ENCODE results near the gene PPP2R5B. TPM values are rescaled to one million over a fixed set of nuclear protein-coding genes. Genes with fewer than 3 reads are reported as not detected.

Gene PPP2R5B
- total RNA-seq, 1 donor from 2014 or later, result 16.9 TPM

- Histone ChIP-seq H3K27me3 (no peaks in the 10 kb centered on the region), H3K4me3 (peak overlapping the region; percentile 83 to 86), H3K27ac (peak overlapping the region; percentile 84), H3K9me3 (no peaks in the 10 kb centered on the region), H3K4me1 (peaks cover 66% of the 10 kb centered on the region), H3K36me3 (peaks cover 0 to 14% of the 10 kb centered on the region in 2 donors)
- no peak for DNase-seq (ENCODE audit: extremely low spot score in 2 of 2)
- TF ChIP-seq POLR2AphosphoS5 (IDR thresholded peaks at IDR 0.05; ENCODE audit: insufficient read depth in 1 of 2, low read depth in 1 of 2), result no peak
- no peak for TF ChIP-seq CTCF (IDR thresholded peaks at IDR 0.05)
- TF ChIP-seq POLR2A (IDR thresholded peaks at IDR 0.05), result no peak
- intact Hi-C loops (cut with DNase I), result loop anchor here (2.0 kb wide), 1 partner anchor 21 kb away; no protein-coding TSS in a partner anchor
Observed at GRCh38 chr11:64877390-64878222, 46.9 kb upstream of the PPP2R5B start.

- peaks cover 61% of the 10 kb centered on the region for H3K4me1 ChIP-seq
- no peaks in the 10 kb centered on the region for H3K27me3 ChIP-seq
- H3K27ac ChIP-seq, result peak overlapping the region; percentile 84
- no peak for DNase-seq (ENCODE audit: extremely low spot score in 2 of 2)
- H3K36me3 ChIP-seq, result peaks cover 0 to 9% of the 10 kb centered on the region in 2 donors
- intact Hi-C loops (cut with DNase I), result loop anchor here (2.0 kb wide), 1 partner anchor 21 kb away; no protein-coding TSS in a partner anchor
- TF ChIP-seq POLR2AphosphoS5 (IDR thresholded peaks at IDR 0.05; ENCODE audit: insufficient read depth in 1 of 2, low read depth in 1 of 2), result no peak
- TF ChIP-seq CTCF (IDR thresholded peaks at IDR 0.05), result no peak
- no peak for TF ChIP-seq POLR2A (IDR thresholded peaks at IDR 0.05)
- H3K9me3 ChIP-seq, result no peaks in the 10 kb centered on the region
- H3K4me3 ChIP-seq, result peak overlapping the region; percentile 83 to 86
Observed at GRCh38 chr11:64878223-64878493, 46.3 kb upstream of the PPP2R5B start.

GRCh38 chr11:64878494-64879243 lies 45.8 kb upstream of the PPP2R5B start, which contains the start of gene EHD1:
Gene EHD1 (minus strand): TSS chr11:64878621. CDS start chr11:64878464, 157 bp downstream.
- Histone ChIP-seq H3K27me3 (no peaks in the 10 kb centered on the region), H3K4me1 (peaks cover 57% of the 10 kb centered on the region), H3K36me3 (peaks cover 0 to 4% of the 10 kb centered on the region in 2 donors), H3K27ac (peak within 1 kb of the TSS; percentile 88), H3K9me3 (no peaks in the 10 kb centered on the region), H3K4me3 (peak within 1 kb of the TSS; percentile 83 to 86)
- intact Hi-C loops (cut with DNase I), result loop anchor here (2.0 kb wide), 1 partner anchor 22 kb away; no protein-coding TSS in a partner anchor
- peak in 1 of 2 donors; percentile 98 for DNase-seq (ENCODE audit: extremely low spot score in 2 of 2)
- TF ChIP-seq CTCF (IDR thresholded peaks at IDR 0.05) (peak in 1 of 3 experiments; percentile 14), POLR2A (IDR thresholded peaks at IDR 0.05) (peak; percentile 84 to 97), POLR2AphosphoS5 (IDR thresholded peaks at IDR 0.05; ENCODE audit: insufficient read depth in 1 of 2, low read depth in 1 of 2) (peak; percentile 87 to 92)

GRCh38 chr11:64879244-64879900 lies 45.1 kb upstream of the PPP2R5B start:
- Histone ChIP-seq H3K27me3 (no peaks in the 10 kb centered on the region), H3K27ac (peak overlapping the region; percentile 88), H3K4me1 (peaks cover 55% of the 10 kb centered on the region), H3K4me3 (peak overlapping the region; percentile 83 to 86), H3K36me3 (no peaks in the 10 kb centered on the region), H3K9me3 (no peaks in the 10 kb centered on the region)
- TF ChIP-seq POLR2A (IDR thresholded peaks at IDR 0.05) (no peak), POLR2AphosphoS5 (IDR thresholded peaks at IDR 0.05; ENCODE audit: insufficient read depth in 1 of 2, low read depth in 1 of 2) (no peak), CTCF (IDR thresholded peaks at IDR 0.05) (no peak)
- intact Hi-C loops (cut with DNase I), result loop anchor here (2.0 kb wide), 1 partner anchor 23 kb away; no protein-coding TSS in a partner anchor
- DNase-seq (ENCODE audit: extremely low spot score in 2 of 2), result no peak
